Myometrial cell (primary cell): ENCODE measurements around the gene TMEM39A. TPM values are rescaled to one million over a fixed set of nuclear protein-coding genes. Genes with fewer than 3 reads are reported as not detected.

Experiments used
- total RNA-seq: library from RNA; depleted of rRNA; stranded (reverse); fragments of >200 nt; gene quantifications from 2 replicates; pipeline ENCODE4 v1.2.3, GENCODE V29; 2015

The TMEM39A gene, protein sequence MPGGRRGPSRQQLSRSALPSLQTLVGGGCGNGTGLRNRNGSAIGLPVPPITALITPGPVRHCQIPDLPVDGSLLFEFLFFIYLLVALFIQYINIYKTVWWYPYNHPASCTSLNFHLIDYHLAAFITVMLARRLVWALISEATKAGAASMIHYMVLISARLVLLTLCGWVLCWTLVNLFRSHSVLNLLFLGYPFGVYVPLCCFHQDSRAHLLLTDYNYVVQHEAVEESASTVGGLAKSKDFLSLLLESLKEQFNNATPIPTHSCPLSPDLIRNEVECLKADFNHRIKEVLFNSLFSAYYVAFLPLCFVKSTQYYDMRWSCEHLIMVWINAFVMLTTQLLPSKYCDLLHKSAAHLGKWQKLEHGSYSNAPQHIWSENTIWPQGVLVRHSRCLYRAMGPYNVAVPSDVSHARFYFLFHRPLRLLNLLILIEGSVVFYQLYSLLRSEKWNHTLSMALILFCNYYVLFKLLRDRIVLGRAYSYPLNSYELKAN
- total RNA-seq = 45.0 and 62.2 TPM in 2 replicates

DNA sequence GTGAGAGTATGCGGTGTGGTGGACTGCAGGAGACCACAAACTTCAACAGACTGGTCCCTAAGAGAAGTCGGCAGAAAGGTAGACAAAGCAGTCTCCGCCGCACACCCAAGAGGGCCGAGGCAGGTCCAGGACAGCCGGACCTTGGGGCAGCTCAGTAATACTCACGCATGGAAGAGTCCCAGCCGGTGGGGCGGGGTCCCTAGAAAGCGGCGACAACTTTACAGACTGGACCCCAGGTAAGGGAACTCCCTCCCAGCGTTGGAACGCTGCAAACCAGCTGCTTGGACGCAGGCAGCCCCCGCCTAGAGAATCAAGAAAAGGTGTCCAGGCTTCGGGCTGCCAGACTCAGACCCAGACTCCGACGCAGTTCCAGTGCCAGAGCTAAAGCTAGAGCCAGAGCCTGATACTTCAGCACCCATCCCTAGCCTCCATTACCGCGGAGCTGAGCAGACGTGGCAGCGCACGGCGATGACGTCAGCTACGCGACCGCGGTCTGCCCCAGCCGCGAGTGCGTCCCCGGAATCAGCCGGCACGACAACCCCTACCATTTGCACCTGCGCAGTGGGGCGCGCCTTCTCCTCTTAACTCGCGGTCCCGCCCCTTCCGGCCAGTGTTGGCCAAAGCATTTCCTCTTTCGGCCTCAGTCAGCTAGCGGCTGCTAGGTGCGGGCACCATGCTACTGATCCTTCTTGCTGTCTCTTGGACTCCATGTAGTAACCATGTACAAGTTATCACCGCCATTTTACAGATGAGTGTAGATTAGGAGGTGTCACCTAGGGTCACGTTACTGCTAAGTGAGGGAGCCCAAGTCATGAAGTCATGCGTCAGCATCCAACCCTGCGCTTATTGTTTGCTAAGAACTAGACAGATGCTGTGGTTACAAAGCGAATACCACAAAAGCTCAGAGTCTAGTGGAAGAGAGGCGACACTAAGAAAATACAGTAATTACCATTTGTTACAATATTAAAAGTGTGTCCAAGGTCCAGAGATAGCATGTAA is at the start of gene TMEM39A:
Gene TMEM39A (minus strand): TSS at position 445 of the 999 bp plus-strand sequence. CDS start 1,541 bp downstream, outside the sequence.

DNA sequence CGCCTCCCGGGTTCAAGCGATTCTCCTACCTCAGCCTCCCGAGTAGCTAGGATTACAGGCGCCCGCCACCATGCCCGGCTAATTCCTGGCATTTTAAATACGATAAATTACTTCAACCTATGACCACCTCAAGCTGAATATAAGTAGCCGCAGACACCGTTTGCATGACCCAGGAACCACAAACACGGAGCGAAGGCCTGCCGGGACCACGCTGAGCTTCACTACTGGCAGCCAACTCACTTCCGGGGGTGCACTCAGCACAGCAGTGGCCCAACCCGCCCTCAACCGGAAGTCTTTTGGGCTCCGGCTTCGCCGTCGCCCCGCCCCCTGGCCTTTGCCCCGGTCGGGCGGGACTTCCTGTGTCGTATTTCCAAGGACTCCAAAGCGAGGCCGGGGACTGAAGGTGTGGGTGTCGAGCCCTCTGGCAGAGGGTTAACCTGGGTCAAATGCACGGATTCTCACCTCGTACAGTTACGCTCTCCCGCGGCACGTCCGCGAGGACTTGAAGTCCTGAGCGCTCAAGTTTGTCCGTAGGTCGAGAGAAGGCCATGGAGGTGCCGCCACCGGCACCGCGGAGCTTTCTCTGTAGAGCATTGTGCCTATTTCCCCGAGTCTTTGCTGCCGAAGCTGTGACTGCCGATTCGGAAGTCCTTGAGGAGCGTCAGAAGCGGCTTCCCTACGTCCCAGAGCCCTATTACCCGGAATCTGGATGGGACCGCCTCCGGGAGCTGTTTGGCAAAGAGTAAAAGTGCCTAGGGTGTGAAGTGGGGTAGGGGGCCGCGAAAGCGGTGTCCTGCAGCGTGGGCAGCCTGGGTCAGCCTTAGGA is 35.0 kb upstream of the TMEM39A start, which contains the start of gene TIMMDC1:
Gene TIMMDC1 (plus strand): TSS at position 362 of the 826 bp plus-strand sequence. CDS start 187 bp downstream, at position 549.

Other genes with a start within 250 kb of the TMEM39A start
- 38.8 and 41.5 TPM in 2 replicates for gene B4GALT4, start 222.7 kb downstream of the TMEM39A start, total RNA-seq
- 4.6 and 8.0 TPM in 2 replicates for gene ARHGAP31, start 169.2 kb downstream of the TMEM39A start, total RNA-seq
- gene POGLUT1, start 5.3 kb upstream of the TMEM39A start, total RNA-seq = 18.8 and 20.2 TPM in 2 replicates
- 53.2 and 61.7 TPM in 2 replicates for gene TIMMDC1, start 34.9 kb upstream of the TMEM39A start, total RNA-seq
- not detected in 2 replicates for gene CD80, start 96.0 kb upstream of the TMEM39A start, total RNA-seq
- gene ADPRH, start 115.9 kb upstream of the TMEM39A start, total RNA-seq = 6.1 and 6.9 TPM in 2 replicates
- gene PLA1A, start 134.3 kb upstream of the TMEM39A start, total RNA-seq = 0.18 TPM in 1 of 2 replicates, not detected in the other
- 0.35 TPM in 1 of 2 replicates, not detected in the other for gene POPDC2, start 197.0 kb upstream of the TMEM39A start, total RNA-seq
- gene COX17, start 213.8 kb upstream of the TMEM39A start, total RNA-seq = 17.7 and 19.3 TPM in 2 replicates
- gene CFAP91, start 239.4 kb upstream of the TMEM39A start, total RNA-seq = under 0.01 TPM in 1 of 2 replicates, not detected in the other